ENCODE results near the gene NDUFAF2. TPM values are rescaled to one million over a fixed set of nuclear protein-coding genes. Genes with fewer than 3 reads are reported as not detected.
A peak's percentile ranks its signal among the peaks of the same experiment; 100 is the strongest.

NDUFAF2 gene
- 36.7 TPM for polyA plus RNA-seq (2013)

GRCh38 chr5:60944904-60945812, at the start of gene NDUFAF2, which contains the start of gene ERCC8:
NDUFAF2 (plus strand) TSS chr5:60945205; CDS start chr5:60945256, 51 bp downstream.
ERCC8 (minus strand) TSS chr5:60945070; CDS start chr5:60945008, 62 bp downstream.
- 0% methylated on average over 47 of the region's 64 CpGs for WGBS (ENCODE audit: insufficient coverage)
- peak; percentile 89 to 96 (median 95) for DNase-seq
- Histone ChIP-seq H3K27me3 (replicated peaks in 2 of 5; ENCODE audit: control insufficient read depth in 4 of 5, insufficient read depth in 5 of 5, low read length in 4 of 5) (no peaks in the 10 kb centered on the region), H3K36me3 (ENCODE audit: control insufficient read depth in 4 of 4, insufficient read depth in 4 of 4, low read length in 3 of 4) (peaks cover 0 to 3% (median 0%) of the 10 kb centered on the region in 4 experiments), H3K9me3 (ENCODE audit: control extremely low read depth in 1 of 5, control insufficient read depth in 4 of 5, insufficient read depth in 2 of 5, low read depth in 1 of 5, low read length in 4 of 5) (no peaks in the 10 kb centered on the region), H3K4me1 (ENCODE audit: control extremely low read depth in 1 of 4, control insufficient read depth in 4 of 4, insufficient read depth in 4 of 4, low read length in 3 of 4) (peaks cover 16 to 25% (median 21%) of the 10 kb centered on the region in 4 experiments), H3K27ac (ENCODE audit: insufficient read depth in 1 of 2, low read depth in 1 of 2, low read length in 2 of 2, poor library complexity in 1 of 2, severe bottlenecking in 2 of 2) (peak within 1 kb of the TSS; percentile 67 to 84), H3K4me3 (ENCODE audit: control insufficient read depth in 1 of 7, extremely low read depth in 1 of 7, insufficient read depth in 4 of 7, low read depth in 2 of 7, low read length in 6 of 7) (peak within 1 kb of the TSS; percentile 71 to 99 (median 96))
- CTCF ChIA-PET: interaction anchor here (1.0 to 2.6 kb wide), 3 partner anchors 14 to 267 kb away, joined by 3 to 18 read pairs (median 3); no protein-coding TSS in a partner anchor
- POLR2A ChIA-PET: no interaction called here

GRCh38 chr5:60896991-60897390, 48.0 kb upstream of the NDUFAF2 start:
- Histone ChIP-seq H3K27me3 (replicated peaks in 2 of 5; ENCODE audit: control insufficient read depth in 4 of 5, insufficient read depth in 5 of 5, low read length in 4 of 5) (no peaks in the 10 kb centered on the region), H3K4me3 (ENCODE audit: control insufficient read depth in 1 of 7, extremely low read depth in 1 of 7, insufficient read depth in 4 of 7, low read depth in 2 of 7, low read length in 6 of 7) (no peak overlapping the region), H3K27ac (ENCODE audit: insufficient read depth in 1 of 2, low read depth in 1 of 2, low read length in 2 of 2, poor library complexity in 1 of 2, severe bottlenecking in 2 of 2) (no peak overlapping the region), H3K36me3 (ENCODE audit: control insufficient read depth in 4 of 4, insufficient read depth in 4 of 4, low read length in 3 of 4) (peaks cover 2 to 19% (median 5%) of the 10 kb centered on the region in 4 experiments), H3K9me3 (ENCODE audit: control extremely low read depth in 1 of 5, control insufficient read depth in 4 of 5, insufficient read depth in 2 of 5, low read depth in 1 of 5, low read length in 4 of 5) (no peaks in the 10 kb centered on the region), H3K4me1 (ENCODE audit: control extremely low read depth in 1 of 4, control insufficient read depth in 4 of 4, insufficient read depth in 4 of 4, low read length in 3 of 4) (no peaks in the 10 kb centered on the region)
- ChIA-PET POLR2A (no interaction called here), CTCF (interaction anchor here (1.2 kb wide), 2 partner anchors 13 to 15 kb away, joined by 3 read pairs; no protein-coding TSS in a partner anchor)
- no peak for DNase-seq
- WGBS (ENCODE audit: insufficient coverage): 100% methylated on average over 3 of the region's 4 CpGs

- H3K4me1 ChIP-seq (ENCODE audit: control extremely low read depth in 1 of 4, control insufficient read depth in 4 of 4, insufficient read depth in 4 of 4, low read length in 3 of 4): no peaks in the 10 kb centered on the region
- POLR2A ChIA-PET: no interaction called here
- CTCF ChIA-PET: interaction anchor here (0.9 kb wide), 1 partner anchor 23 kb away, joined by 4 read pairs; no protein-coding TSS in a partner anchor
- H3K27ac ChIP-seq (ENCODE audit: insufficient read depth in 1 of 2, low read depth in 1 of 2, low read length in 2 of 2, poor library complexity in 1 of 2, severe bottlenecking in 2 of 2): no peak overlapping the region
- no CpG with 5 or more reads among the region's 4 CpGs for WGBS (ENCODE audit: insufficient coverage)
- H3K36me3 ChIP-seq (ENCODE audit: control insufficient read depth in 4 of 4, insufficient read depth in 4 of 4, low read length in 3 of 4): peaks cover 0 to 4% (median 0%) of the 10 kb centered on the region in 4 experiments
- no peak overlapping the region for H3K4me3 ChIP-seq (ENCODE audit: control insufficient read depth in 1 of 7, extremely low read depth in 1 of 7, insufficient read depth in 4 of 7, low read depth in 2 of 7, low read length in 6 of 7)
- H3K27me3 ChIP-seq (replicated peaks in 2 of 5; ENCODE audit: control insufficient read depth in 4 of 5, insufficient read depth in 5 of 5, low read length in 4 of 5): no peaks in the 10 kb centered on the region
- DNase-seq: no peak
- no peaks in the 10 kb centered on the region for H3K9me3 ChIP-seq (ENCODE audit: control extremely low read depth in 1 of 5, control insufficient read depth in 4 of 5, insufficient read depth in 2 of 5, low read depth in 1 of 5, low read length in 4 of 5)
Measured at GRCh38 chr5:60903356-60903755, 41.6 kb upstream of the NDUFAF2 start.

- H3K36me3 ChIP-seq (ENCODE audit: control insufficient read depth in 4 of 4, insufficient read depth in 4 of 4, low read length in 3 of 4): peaks cover 5 to 29% (median 18%) of the 10 kb centered on the region in 4 experiments
- H3K27me3 ChIP-seq (replicated peaks in 2 of 5; ENCODE audit: control insufficient read depth in 4 of 5, insufficient read depth in 5 of 5, low read length in 4 of 5): no peaks in the 10 kb centered on the region
- H3K9me3 ChIP-seq (ENCODE audit: control extremely low read depth in 1 of 5, control insufficient read depth in 4 of 5, insufficient read depth in 2 of 5, low read depth in 1 of 5, low read length in 4 of 5): no peaks in the 10 kb centered on the region
- no peak overlapping the region for H3K27ac ChIP-seq (ENCODE audit: insufficient read depth in 1 of 2, low read depth in 1 of 2, low read length in 2 of 2, poor library complexity in 1 of 2, severe bottlenecking in 2 of 2)
- ChIA-PET POLR2A (no interaction called here), CTCF (no interaction called here)
- DNase-seq: no peak
- H3K4me3 ChIP-seq (ENCODE audit: control insufficient read depth in 1 of 7, extremely low read depth in 1 of 7, insufficient read depth in 4 of 7, low read depth in 2 of 7, low read length in 6 of 7): no peak overlapping the region
- no peaks in the 10 kb centered on the region for H3K4me1 ChIP-seq (ENCODE audit: control extremely low read depth in 1 of 4, control insufficient read depth in 4 of 4, insufficient read depth in 4 of 4, low read length in 3 of 4)
Measured at GRCh38 chr5:60916646-60917045, 28.4 kb upstream of the NDUFAF2 start.

- H3K36me3 ChIP-seq (ENCODE audit: control insufficient read depth in 4 of 4, insufficient read depth in 4 of 4, low read length in 3 of 4): peaks cover 7 to 29% (median 18%) of the 10 kb centered on the region in 4 experiments
- ChIA-PET CTCF (interaction anchor here (0.8 to 1.4 kb wide), 3 partner anchors 10 to 27 kb away, joined by 3 read pairs; partner anchors contain the start of genes ERCC8 and NDUFAF2), POLR2A (no interaction called here)
Measured at GRCh38 chr5:60918466-60918865, 26.5 kb upstream of the NDUFAF2 start.

GRCh38 chr5:60927450-60927849, 17.6 kb upstream of the NDUFAF2 start:
- CTCF ChIA-PET: interaction anchor here (1.8 kb wide), 1 partner anchor 24 kb away, joined by 4 read pairs; no protein-coding TSS in a partner anchor
- H3K4me1 ChIP-seq (ENCODE audit: control extremely low read depth in 1 of 4, control insufficient read depth in 4 of 4, insufficient read depth in 4 of 4, low read length in 3 of 4): no peaks in the 10 kb centered on the region

More at GRCh38 chr5:60918466-60918865, 26.5 kb upstream of the NDUFAF2 start:
- H3K27ac ChIP-seq (ENCODE audit: insufficient read depth in 1 of 2, low read depth in 1 of 2, low read length in 2 of 2, poor library complexity in 1 of 2, severe bottlenecking in 2 of 2): no peak overlapping the region
- H3K4me3 ChIP-seq (ENCODE audit: control insufficient read depth in 1 of 7, extremely low read depth in 1 of 7, insufficient read depth in 4 of 7, low read depth in 2 of 7, low read length in 6 of 7): no peak overlapping the region
- no peaks in the 10 kb centered on the region for H3K9me3 ChIP-seq (ENCODE audit: control extremely low read depth in 1 of 5, control insufficient read depth in 4 of 5, insufficient read depth in 2 of 5, low read depth in 1 of 5, low read length in 4 of 5)
- no peaks in the 10 kb centered on the region for H3K27me3 ChIP-seq (replicated peaks in 2 of 5; ENCODE audit: control insufficient read depth in 4 of 5, insufficient read depth in 5 of 5, low read length in 4 of 5)
- no peak for DNase-seq
- H3K4me1 ChIP-seq (ENCODE audit: control extremely low read depth in 1 of 4, control insufficient read depth in 4 of 4, insufficient read depth in 4 of 4, low read length in 3 of 4): no peaks in the 10 kb centered on the region
- WGBS (ENCODE audit: insufficient coverage): 90% methylated on average over 2 of the region's 2 CpGs

GRCh38 chr5:60929024-60929423, 16.0 kb upstream of the NDUFAF2 start:
- ChIA-PET CTCF (interaction anchor here (1.2 kb wide), 1 partner anchor 11 kb away, joined by 3 read pairs; no protein-coding TSS in a partner anchor), POLR2A (no interaction called here)
- H3K36me3 ChIP-seq (ENCODE audit: control insufficient read depth in 4 of 4, insufficient read depth in 4 of 4, low read length in 3 of 4): peaks cover 0 to 15% (median 9%) of the 10 kb centered on the region in 4 experiments
- no peak overlapping the region for H3K27ac ChIP-seq (ENCODE audit: insufficient read depth in 1 of 2, low read depth in 1 of 2, low read length in 2 of 2, poor library complexity in 1 of 2, severe bottlenecking in 2 of 2)
- H3K9me3 ChIP-seq (ENCODE audit: control extremely low read depth in 1 of 5, control insufficient read depth in 4 of 5, insufficient read depth in 2 of 5, low read depth in 1 of 5, low read length in 4 of 5): no peaks in the 10 kb centered on the region
- no peaks in the 10 kb centered on the region for H3K4me1 ChIP-seq (ENCODE audit: control extremely low read depth in 1 of 4, control insufficient read depth in 4 of 4, insufficient read depth in 4 of 4, low read length in 3 of 4)
- H3K27me3 ChIP-seq (replicated peaks in 2 of 5; ENCODE audit: control insufficient read depth in 4 of 5, insufficient read depth in 5 of 5, low read length in 4 of 5): no peaks in the 10 kb centered on the region
- H3K4me3 ChIP-seq (ENCODE audit: control insufficient read depth in 1 of 7, extremely low read depth in 1 of 7, insufficient read depth in 4 of 7, low read depth in 2 of 7, low read length in 6 of 7): no peak overlapping the region
- 67% methylated on average over 1 of the region's 6 CpGs for WGBS (ENCODE audit: insufficient coverage)
- DNase-seq: peak in 2 of 3 donors; percentile 13 to 29

More at GRCh38 chr5:60927450-60927849, 17.6 kb upstream of the NDUFAF2 start:
- peaks cover 0 to 15% (median 9%) of the 10 kb centered on the region in 4 experiments for H3K36me3 ChIP-seq (ENCODE audit: control insufficient read depth in 4 of 4, insufficient read depth in 4 of 4, low read length in 3 of 4)
- no peaks in the 10 kb centered on the region for H3K27me3 ChIP-seq (replicated peaks in 2 of 5; ENCODE audit: control insufficient read depth in 4 of 5, insufficient read depth in 5 of 5, low read length in 4 of 5)
- POLR2A ChIA-PET: no interaction called here
- H3K4me3 ChIP-seq (ENCODE audit: control insufficient read depth in 1 of 7, extremely low read depth in 1 of 7, insufficient read depth in 4 of 7, low read depth in 2 of 7, low read length in 6 of 7): no peak overlapping the region
- H3K9me3 ChIP-seq (ENCODE audit: control extremely low read depth in 1 of 5, control insufficient read depth in 4 of 5, insufficient read depth in 2 of 5, low read depth in 1 of 5, low read length in 4 of 5): no peaks in the 10 kb centered on the region
- no peak for DNase-seq
- no peak overlapping the region for H3K27ac ChIP-seq (ENCODE audit: insufficient read depth in 1 of 2, low read depth in 1 of 2, low read length in 2 of 2, poor library complexity in 1 of 2, severe bottlenecking in 2 of 2)

Data from common myeloid progenitor, CD34-positive (primary cell).